ENCODE results near the gene ARHGAP44. TPM values are rescaled to one million over a fixed set of nuclear protein-coding genes. Genes with fewer than 3 reads are reported as not detected.

ARHGAP44 gene
- total RNA-seq, 3 donors from 2014 or later: 34.4 to 92.3 (median 52.0) TPM

- TF ChIP-seq CTCF (IDR thresholded peaks at IDR 0.05): no peak
- H3K4me3 ChIP-seq: no peak overlapping the region
- intact Hi-C loops (cut with DNase I, micrococcal nuclease): no loop called here
- ATAC-seq: no peak
- H3K36me3 ChIP-seq (ENCODE audit: low read depth): no peaks in the 10 kb centered on the region
- H3K9me3 ChIP-seq: peaks cover 6% of the 10 kb centered on the region
- no peak for DNase-seq
- no peaks in the 10 kb centered on the region for H3K4me1 ChIP-seq (ENCODE audit: low read depth)
Measured at GRCh38 chr17:12806630-12807029, 17.3 kb downstream of the ARHGAP44 start.

- Histone ChIP-seq H3K9me3 (peaks cover 6% of the 10 kb centered on the region), H3K36me3 (ENCODE audit: low read depth) (no peaks in the 10 kb centered on the region), H3K4me1 (ENCODE audit: low read depth) (no peaks in the 10 kb centered on the region), H3K4me3 (no peak overlapping the region)
- no peak for DNase-seq
- ATAC-seq: no peak
- intact Hi-C loops (cut with DNase I, micrococcal nuclease): no loop called here
- no peak for TF ChIP-seq CTCF (IDR thresholded peaks at IDR 0.05)
Measured at GRCh38 chr17:12808723-12809122, 19.4 kb downstream of the ARHGAP44 start.

GRCh38 chr17:12812877-12813276, 23.6 kb downstream of the ARHGAP44 start:
- DNase-seq (no peak), ATAC-seq (peak; percentile 66)
- Histone ChIP-seq H3K4me3 (no peak overlapping the region), H3K36me3 (ENCODE audit: low read depth) (no peaks in the 10 kb centered on the region), H3K9me3 (peaks cover 6% of the 10 kb centered on the region), H3K4me1 (ENCODE audit: low read depth) (peaks cover 10% of the 10 kb centered on the region)
- intact Hi-C loops (cut with DNase I, micrococcal nuclease): no loop called here
- TF ChIP-seq CTCF (IDR thresholded peaks at IDR 0.05): no peak

- Histone ChIP-seq H3K36me3 (ENCODE audit: low read depth) (no peaks in the 10 kb centered on the region), H3K9me3 (peaks cover 2% of the 10 kb centered on the region), H3K4me1 (ENCODE audit: low read depth) (peaks cover 10% of the 10 kb centered on the region), H3K4me3 (no peak overlapping the region)
- no peak for TF ChIP-seq CTCF (IDR thresholded peaks at IDR 0.05)
- DNase-seq (no peak), ATAC-seq (no peak)
- intact Hi-C loops (cut with DNase I, micrococcal nuclease): no loop called here
Measured at GRCh38 chr17:12813664-12814063, 24.4 kb downstream of the ARHGAP44 start.

GRCh38 chr17:12814718-12815117, 25.4 kb downstream of the ARHGAP44 start:
- H3K4me3 ChIP-seq: no peak overlapping the region
- no peak for TF ChIP-seq CTCF (IDR thresholded peaks at IDR 0.05)
- intact Hi-C loops (cut with DNase I, micrococcal nuclease): no loop called here

GRCh38 chr17:12815642-12816141, 26.4 kb downstream of the ARHGAP44 start:
- no peak for TF ChIP-seq CTCF (IDR thresholded peaks at IDR 0.05)
- DNase-seq: peak in 1 of 3 donors; percentile 30
- no peak overlapping the region for H3K4me3 ChIP-seq
- peaks cover 10% of the 10 kb centered on the region for H3K4me1 ChIP-seq (ENCODE audit: low read depth)
- ATAC-seq: peak; percentile 66
- H3K36me3 ChIP-seq (ENCODE audit: low read depth): no peaks in the 10 kb centered on the region
- intact Hi-C loops (cut with DNase I, micrococcal nuclease): no loop called here
- H3K9me3 ChIP-seq: no peaks in the 10 kb centered on the region

More at GRCh38 chr17:12814718-12815117, 25.4 kb downstream of the ARHGAP44 start:
- peaks cover 10% of the 10 kb centered on the region for H3K4me1 ChIP-seq (ENCODE audit: low read depth)
- ATAC-seq: peak; percentile 13
- no peaks in the 10 kb centered on the region for H3K9me3 ChIP-seq
- no peaks in the 10 kb centered on the region for H3K36me3 ChIP-seq (ENCODE audit: low read depth)
- DNase-seq: no peak
